ENCODE results near the gene RANBP3L.

RANBP3L gene

GRCh38 chr5:36252722-36253365 lies 48.9 kb downstream of the RANBP3L start:
- TF ChIP-seq CTCF (IDR thresholded peaks at IDR 0.05; ENCODE audit: control insufficient read depth, extremely low read depth, insufficient read depth) = no peak
- DNase-seq (ENCODE audit: low read depth) = no peak
- H3K4me3 ChIP-seq (ENCODE audit: low read depth, low read length) = no peak overlapping the region

DNA sequence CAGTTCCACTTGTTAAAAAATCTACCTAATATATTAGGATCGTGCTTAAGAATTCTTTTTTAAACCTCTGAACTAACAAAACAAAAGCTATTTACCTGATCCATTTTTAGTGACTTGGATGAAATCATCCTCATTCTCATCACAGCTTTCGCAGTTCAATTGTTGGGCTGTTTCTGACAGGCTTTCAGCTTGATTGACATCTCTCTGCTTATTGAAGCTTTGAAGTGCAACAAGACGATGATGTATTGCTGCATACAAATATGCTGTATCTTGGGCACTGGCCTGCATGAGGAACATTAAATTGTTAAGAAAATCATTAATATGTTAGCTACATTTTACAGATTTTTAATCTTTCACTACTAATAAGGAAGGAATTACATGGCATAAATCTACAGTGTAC lies 50.5 kb downstream of the RANBP3L start:
- no peak for TF ChIP-seq CTCF (IDR thresholded peaks at IDR 0.05; ENCODE audit: control insufficient read depth, extremely low read depth, insufficient read depth)

GRCh38 chr5:36250427-36250826 lies 51.3 kb downstream of the RANBP3L start:
- no peak for TF ChIP-seq CTCF (IDR thresholded peaks at IDR 0.05; ENCODE audit: control insufficient read depth, extremely low read depth, insufficient read depth)

More for the DNA sequence above, 50.5 kb downstream of the RANBP3L start:
- no peak for DNase-seq (ENCODE audit: low read depth)
- H3K4me3 ChIP-seq (ENCODE audit: low read depth, low read length) = no peak overlapping the region

GRCh38 chr5:36246036-36246800 lies 55.5 kb downstream of the RANBP3L start:
- TF ChIP-seq CTCF (IDR thresholded peaks at IDR 0.05; ENCODE audit: control insufficient read depth, extremely low read depth, insufficient read depth) = no peak
- H3K4me3 ChIP-seq (ENCODE audit: low read depth, low read length) = no peak overlapping the region
- no peak for DNase-seq (ENCODE audit: low read depth)

More at GRCh38 chr5:36250427-36250826, 51.3 kb downstream of the RANBP3L start:
- no peak for DNase-seq (ENCODE audit: low read depth)
- no peak overlapping the region for H3K4me3 ChIP-seq (ENCODE audit: low read depth, low read length)

- no peak overlapping the region for H3K4me3 ChIP-seq (ENCODE audit: low read depth, low read length)
- DNase-seq (ENCODE audit: low read depth) = peak; percentile 92
- no peak for TF ChIP-seq CTCF (IDR thresholded peaks at IDR 0.05; ENCODE audit: control insufficient read depth, extremely low read depth, insufficient read depth)
These were observed 57.6 kb downstream of the RANBP3L start for GRCh38 chr5:36244076-36244475.

DNA sequence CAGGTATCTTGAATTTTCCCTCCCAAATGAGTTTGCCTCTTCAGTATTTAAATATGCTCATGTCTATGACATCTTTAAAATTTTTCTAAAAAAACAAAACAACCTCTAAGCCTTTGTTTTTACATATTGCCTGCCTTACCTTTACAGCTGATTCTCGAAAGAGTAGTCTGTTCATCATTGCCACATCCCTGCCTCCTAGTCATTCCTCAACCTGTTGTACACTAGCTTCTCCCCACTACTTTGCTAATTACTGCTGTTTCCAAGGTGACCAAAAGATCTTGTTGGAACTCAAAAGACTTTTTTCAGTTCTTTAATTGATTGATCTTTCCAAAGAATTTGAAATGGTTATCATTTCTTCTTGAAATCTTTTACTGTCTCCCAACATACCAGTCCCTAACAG lies 58.0 kb downstream of the RANBP3L start:
- TF ChIP-seq CTCF (IDR thresholded peaks at IDR 0.05; ENCODE audit: control insufficient read depth, extremely low read depth, insufficient read depth) = no peak
- no peak overlapping the region for H3K4me3 ChIP-seq (ENCODE audit: low read depth, low read length)
- DNase-seq (ENCODE audit: low read depth) = no peak
